Tibial nerve (tissue), 4 donors: Measurements from ENCODE around the gene FHAD1. TPM values are rescaled to one million over a fixed set of nuclear protein-coding genes. Genes with fewer than 3 reads are reported as not detected.
"Not testable (repeated sequence)": the region's sequence is repeated elsewhere in the genome, so short reads cannot be mapped to it uniquely, and the experiment has no call there.

ENCODE experiments used
- DNase-seq, 2 donors: peaks; one replicate each; pipeline ENCODE4 v3.0.0-alpha.2; 2019; ENCODE audit warnings: low spot score in 2 of 2
- H3K27ac ChIP-seq, 4 donors: fragments of 200-600 bp; sonication (generic) in 3 of 4; one replicate each; pipeline ENCODE4 v1.5.1; 2017 to 2019; ENCODE audit warnings: mild to moderate bottlenecking in 1 of 4
- H3K27me3 ChIP-seq, 2 donors: fragments of 200-600 bp; sonication (generic) in 1 of 2; one replicate each; pipeline versions ENCODE4 v1.5.1 to v1.6.0; 2017 to 2019
- H3K36me3 ChIP-seq, 3 donors: fragments of 200-600 bp; sonication (generic); one replicate each; pipeline ENCODE4 v1.5.1; 2018 to 2019
- H3K4me1 ChIP-seq, 4 donors: fragments of 200-600 bp; sonication (generic) in 3 of 4; one replicate each; pipeline ENCODE4 v1.5.1; 2017 to 2019
- H3K4me3 ChIP-seq, 4 donors: fragments of 200-600 bp; sonication (generic) in 3 of 4; one replicate each; pipeline ENCODE4 v1.5.1; 2017 to 2019; ENCODE audit warnings: mild to moderate bottlenecking in 1 of 4, moderate library complexity in 1 of 4
- H3K9me3 ChIP-seq, 4 donors: fragments of 200-600 bp; sonication (generic) in 3 of 4; one replicate each; pipeline ENCODE4 v1.5.1; 2017 to 2019
- EP300 ChIP-seq, 2 donors: sonication (generic); formaldehyde crosslinking; IDR thresholded peaks; one replicate each; pipeline ENCODE4 v1.6.1; 2017; ENCODE audit warnings: antibody characterized with exemption in 2 of 2, mild to moderate bottlenecking in 1 of 2
- POLR2A ChIP-seq, 2 donors: fragments of 450-650 bp; IDR thresholded peaks; one replicate each; pipeline ENCODE4 v1.6.1; 2017; ENCODE audit warnings: antibody characterized with exemption in 2 of 2, mild to moderate bottlenecking in 2 of 2, moderate library complexity in 2 of 2
- WGBS, 2 donors: methylation state at CpG; one replicate each; pipeline ENCODE4 v1.1.5; 2018; 5-methylcytosine and 5-hydroxymethylcytosine counted together
- total RNA-seq, 4 donors: library from RNA; depleted of rRNA; stranded (reverse); fragments of >200 nt; gene quantifications; one replicate each; pipeline ENCODE4 v1.1.0, GENCODE V29; 2016
- TF ChIP-seq, protein P1 (sequence below), 5 experiments: fragments of 200-600 bp in 3 of 5; fragments of 450-650 bp in 2 of 5; sonication (generic) in 3 of 5; IDR thresholded peaks; one replicate each; pipeline ENCODE4 v1.5.1; 2016 to 2019; ENCODE audit warnings: antibody characterized with exemption in 5 of 5, mild to moderate bottlenecking in 3 of 5, moderate library complexity in 2 of 5

Gene FHAD1
- total RNA-seq, 4 donors from 2014 or later: 0.30 to 0.63 TPM; not detected in 2

DNA sequence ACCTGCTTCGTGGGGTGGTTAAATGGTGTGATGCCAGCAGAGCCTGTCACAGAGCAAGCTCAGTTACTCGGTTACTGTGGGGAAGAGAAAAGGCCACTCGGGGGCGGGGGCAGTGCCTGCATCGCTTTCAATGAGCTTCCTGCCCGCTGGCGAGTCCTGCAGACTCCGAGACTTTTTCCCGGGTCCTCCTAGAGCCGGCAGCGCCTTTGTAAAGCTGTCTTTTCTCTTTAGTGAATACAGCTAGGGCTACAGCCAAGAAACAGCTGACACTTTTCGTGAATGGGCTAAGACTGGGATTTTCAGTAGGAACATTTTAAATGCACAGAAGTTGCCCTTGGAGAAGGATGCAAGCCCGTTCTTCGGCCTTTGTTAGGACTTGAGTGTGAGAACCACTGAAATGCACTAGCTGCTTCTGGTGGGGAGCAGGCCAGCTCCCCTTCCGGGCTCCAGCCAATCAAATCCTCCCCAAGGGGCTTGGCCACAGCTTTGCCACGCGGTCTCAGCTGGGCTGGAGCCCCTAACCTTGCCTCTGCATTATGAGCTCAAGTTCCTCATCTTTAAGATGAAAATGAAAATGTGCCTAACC is 139.2 kb downstream of the FHAD1 start:
- H3K4me3 ChIP-seq: peak overlapping the region in 1 of 4 donors; percentile 9
- WGBS, 2 donors: 15 to 22% methylated on average over 17 of the region's 17 CpGs
- no peak for TF ChIP-seq POLR2A (IDR thresholded peaks at IDR 0.05)
- TF ChIP-seq, protein P1, sequence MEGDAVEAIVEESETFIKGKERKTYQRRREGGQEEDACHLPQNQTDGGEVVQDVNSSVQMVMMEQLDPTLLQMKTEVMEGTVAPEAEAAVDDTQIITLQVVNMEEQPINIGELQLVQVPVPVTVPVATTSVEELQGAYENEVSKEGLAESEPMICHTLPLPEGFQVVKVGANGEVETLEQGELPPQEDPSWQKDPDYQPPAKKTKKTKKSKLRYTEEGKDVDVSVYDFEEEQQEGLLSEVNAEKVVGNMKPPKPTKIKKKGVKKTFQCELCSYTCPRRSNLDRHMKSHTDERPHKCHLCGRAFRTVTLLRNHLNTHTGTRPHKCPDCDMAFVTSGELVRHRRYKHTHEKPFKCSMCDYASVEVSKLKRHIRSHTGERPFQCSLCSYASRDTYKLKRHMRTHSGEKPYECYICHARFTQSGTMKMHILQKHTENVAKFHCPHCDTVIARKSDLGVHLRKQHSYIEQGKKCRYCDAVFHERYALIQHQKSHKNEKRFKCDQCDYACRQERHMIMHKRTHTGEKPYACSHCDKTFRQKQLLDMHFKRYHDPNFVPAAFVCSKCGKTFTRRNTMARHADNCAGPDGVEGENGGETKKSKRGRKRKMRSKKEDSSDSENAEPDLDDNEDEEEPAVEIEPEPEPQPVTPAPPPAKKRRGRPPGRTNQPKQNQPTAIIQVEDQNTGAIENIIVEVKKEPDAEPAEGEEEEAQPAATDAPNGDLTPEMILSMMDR (IDR thresholded peaks at IDR 0.05): no peak
- no peak for TF ChIP-seq EP300 (IDR thresholded peaks at IDR 0.05)

DNA sequence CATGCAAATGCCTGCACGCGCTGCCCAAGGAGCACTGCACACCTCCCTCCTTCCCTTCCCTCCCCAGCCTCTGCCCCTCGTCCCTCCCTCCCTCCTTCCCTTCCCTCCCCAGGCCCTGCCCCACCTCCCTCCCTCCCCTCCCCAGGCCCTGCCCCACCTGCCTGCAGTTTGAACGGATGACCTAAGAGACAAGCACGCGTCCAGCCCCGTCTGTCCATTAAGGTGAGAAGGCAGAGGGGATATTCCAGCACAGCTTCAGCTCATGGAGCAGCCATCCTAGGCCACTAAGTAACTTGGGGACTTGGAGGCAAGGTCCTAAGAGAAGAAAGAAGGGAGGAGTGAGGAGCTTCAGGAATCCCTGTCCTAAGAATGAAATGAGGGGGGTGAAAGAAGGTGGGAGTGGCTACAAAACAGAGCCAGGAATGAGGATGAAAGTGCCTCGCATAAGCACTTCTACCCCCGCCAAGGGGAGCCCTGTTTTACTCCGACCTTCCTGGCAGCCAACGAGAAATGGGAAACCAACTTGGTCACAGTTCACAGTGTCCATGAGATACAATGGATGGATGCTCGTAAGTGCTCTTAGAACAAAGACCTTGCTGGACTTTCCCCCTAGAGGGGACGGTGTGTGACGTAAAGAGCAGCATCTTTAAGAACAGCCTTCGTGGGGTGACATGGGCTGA is 141.3 kb downstream of the FHAD1 start:
- DNase-seq: no peak
- Histone ChIP-seq H3K27me3 (peaks cover 0 to 4% of the 10 kb centered on the region in 2 donors), H3K9me3 (no peaks in the 10 kb centered on the region), H3K36me3 (no peaks in the 10 kb centered on the region), H3K4me3 (no peak overlapping the region), H3K4me1 (peaks cover 0 to 12% (median 3%) of the 10 kb centered on the region in 4 donors), H3K27ac (no peak overlapping the region)
- WGBS, 2 donors: 59 to 73% methylated on average over 14 to 15 of the region's 15 CpGs
- TF ChIP-seq, protein P1 (IDR thresholded peaks at IDR 0.05): no peak
- no peak for TF ChIP-seq EP300 (IDR thresholded peaks at IDR 0.05)
- no peak for TF ChIP-seq POLR2A (IDR thresholded peaks at IDR 0.05)

More for the DNA sequence above, 139.2 kb downstream of the FHAD1 start:
- Histone ChIP-seq H3K4me1 (peaks cover 0 to 12% (median 3%) of the 10 kb centered on the region in 4 donors), H3K27me3 (peaks cover 0 to 4% of the 10 kb centered on the region in 2 donors), H3K36me3 (no peaks in the 10 kb centered on the region), H3K9me3 (no peaks in the 10 kb centered on the region), H3K27ac (no peak overlapping the region)
- no peak for DNase-seq

DNA sequence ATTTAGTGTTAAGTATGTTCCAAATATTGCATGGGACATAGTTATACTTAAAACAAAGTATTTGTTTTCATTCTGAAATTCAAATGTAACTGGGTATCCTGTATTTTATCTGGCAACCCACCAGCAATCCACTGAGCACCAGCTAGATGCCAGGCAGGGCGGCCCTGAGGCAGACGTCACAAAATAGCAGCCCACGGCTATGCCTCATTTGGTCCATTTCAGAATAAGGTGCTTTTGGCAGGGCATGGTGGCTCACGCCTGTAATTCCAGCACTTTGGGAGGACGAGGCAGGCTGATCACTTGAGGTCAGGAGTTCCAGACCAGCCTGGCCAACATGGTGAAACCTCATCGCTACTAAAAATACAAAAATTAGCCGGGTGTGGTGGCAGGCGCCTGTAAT is 142.8 kb downstream of the FHAD1 start:
- not testable (repeated sequence) for H3K27me3 ChIP-seq, H3K9me3 ChIP-seq, H3K4me3 ChIP-seq, H3K36me3 ChIP-seq, H3K27ac ChIP-seq, DNase-seq
- 92 to 94% methylated on average over 8 of the region's 8 CpGs for WGBS, 2 donors
- H3K4me1 ChIP-seq: peaks cover 0 to 12% (median 3%) of the 10 kb centered on the region in 4 donors

DNA sequence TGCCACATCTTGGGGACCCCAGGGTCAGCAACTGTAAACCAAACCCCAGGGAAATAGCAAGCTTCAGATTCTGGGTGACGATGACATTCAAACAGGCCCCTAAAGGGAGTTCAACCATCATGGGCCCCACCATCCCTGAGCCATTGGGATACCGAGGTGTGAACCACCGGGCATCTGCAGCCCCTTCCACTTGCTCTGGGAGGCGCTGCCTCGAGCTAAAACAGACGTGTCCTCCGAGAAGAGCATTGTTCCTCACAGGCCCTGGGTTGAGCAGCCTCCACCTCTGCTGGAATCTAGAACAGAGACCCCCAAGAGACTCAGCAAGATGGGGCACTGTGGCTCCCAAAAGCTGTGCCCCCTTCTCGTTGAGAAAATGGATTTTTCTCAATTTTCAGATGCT is 143.6 kb downstream of the FHAD1 start:
- 70 to 82% methylated on average over 4 to 8 of the region's 8 CpGs for WGBS, 2 donors
- TF ChIP-seq POLR2A (IDR thresholded peaks at IDR 0.05): no peak
- TF ChIP-seq, protein P1 (IDR thresholded peaks at IDR 0.05): no peak
- no peaks in the 10 kb centered on the region for H3K36me3 ChIP-seq

DNA sequence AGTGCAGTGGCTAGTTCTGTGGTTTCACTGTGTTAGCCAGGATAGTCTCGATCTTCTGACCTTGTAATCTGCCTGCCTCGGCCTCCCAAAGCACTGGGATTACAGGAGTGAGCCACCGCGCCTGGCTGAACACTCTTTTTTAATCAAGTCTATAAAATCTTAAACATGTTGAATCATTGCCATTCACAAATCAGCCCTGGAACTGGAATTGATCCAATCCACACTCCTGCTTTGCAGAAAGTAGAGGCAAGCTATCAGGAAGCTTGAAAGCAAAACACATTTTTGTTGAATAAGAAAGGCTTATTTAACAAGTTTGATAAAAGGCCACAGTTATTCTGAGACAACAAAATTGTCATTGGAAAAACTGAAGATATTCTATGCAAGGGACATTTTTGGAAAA is 144.3 kb downstream of the FHAD1 start:
- no peak overlapping the region for H3K4me3 ChIP-seq
- no peaks in the 10 kb centered on the region for H3K9me3 ChIP-seq
- H3K4me1 ChIP-seq: peaks cover 0 to 5% (median under 1%) of the 10 kb centered on the region in 4 donors
- H3K27me3 ChIP-seq: no peaks in the 10 kb centered on the region
- no peaks in the 10 kb centered on the region for H3K36me3 ChIP-seq
- TF ChIP-seq, protein P1 (IDR thresholded peaks at IDR 0.05): no peak
- TF ChIP-seq POLR2A (IDR thresholded peaks at IDR 0.05) (no peak), EP300 (IDR thresholded peaks at IDR 0.05) (no peak)
- H3K27ac ChIP-seq: no peak overlapping the region
- DNase-seq: no peak
- WGBS, 2 donors: 57 to 65% methylated on average over 4 of the region's 4 CpGs

More for the DNA sequence above, 143.6 kb downstream of the FHAD1 start:
- H3K27ac ChIP-seq: no peak overlapping the region
- no peaks in the 10 kb centered on the region for H3K9me3 ChIP-seq
- DNase-seq: no peak
- H3K4me3 ChIP-seq: no peak overlapping the region
- peaks cover 0 to 12% (median 3%) of the 10 kb centered on the region in 4 donors for H3K4me1 ChIP-seq
- no peaks in the 10 kb centered on the region for H3K27me3 ChIP-seq
